Stimulated activated naive CD4-positive, alpha-beta T cell treated with Interleukin-2 at 50 U/mL for 16 hours (primary cell): ENCODE measurements around the gene DNAJB2.
A peak's percentile ranks its signal among the peaks of the same experiment; 100 is the strongest.
"Not testable (repeated sequence)": the region's sequence is repeated elsewhere in the genome, so short reads cannot be mapped to it uniquely, and the experiment has no call there.

Experiments
- DNase-seq: peaks from one replicate; lab custom pipeline; 2025; lab: John Stamatoyannopoulos, UW

Gene DNAJB2

GRCh38 chr2:219258942-219259341, 20.2 kb upstream of the DNAJB2 start:
- not testable (repeated sequence) for DNase-seq

- DNase-seq = no peak
Observed at GRCh38 chr2:219261024-219261855, 17.9 kb upstream of the DNAJB2 start.

GRCh38 chr2:219266232-219266631, 12.9 kb upstream of the DNAJB2 start:
- DNase-seq = no peak

- no peak for DNase-seq
Observed at GRCh38 chr2:219266886-219267285, 12.3 kb upstream of the DNAJB2 start.

- no peak for DNase-seq
Observed at GRCh38 chr2:219268294-219268693, 10.9 kb upstream of the DNAJB2 start.

- DNase-seq = no peak
Observed at GRCh38 chr2:219269362-219270054, 9.7 kb upstream of the DNAJB2 start.

- DNase-seq = no peak
Observed at GRCh38 chr2:219270055-219270372, 9.2 kb upstream of the DNAJB2 start.

GRCh38 chr2:219271021-219271420, 8.1 kb upstream of the DNAJB2 start:
- DNase-seq = no peak

- no peak for DNase-seq
Observed at GRCh38 chr2:219272356-219272755, 6.8 kb upstream of the DNAJB2 start.

- DNase-seq = no peak
Observed at GRCh38 chr2:219272995-219273394, 6.2 kb upstream of the DNAJB2 start.

GRCh38 chr2:219273937-219274336, 5.2 kb upstream of the DNAJB2 start:
- no peak for DNase-seq

GRCh38 chr2:219274361-219274921, 4.7 kb upstream of the DNAJB2 start:
- no peak for DNase-seq

- peak; percentile 63 for DNase-seq
Observed at GRCh38 chr2:219277703-219278654, 1.2 kb upstream of the DNAJB2 start.

- DNase-seq = no peak
Observed at GRCh38 chr2:219278655-219279150, 463 bp upstream of the DNAJB2 start.

- no peak for DNase-seq
Observed at GRCh38 chr2:219279916-219280516, 850 bp downstream of the DNAJB2 start.

- no peak for DNase-seq
Observed at GRCh38 chr2:219280651-219281050, 1.5 kb downstream of the DNAJB2 start.

GRCh38 chr2:219281588-219281987, 2.4 kb downstream of the DNAJB2 start:
- no peak for DNase-seq

GRCh38 chr2:219282375-219282774, 3.2 kb downstream of the DNAJB2 start:
- DNase-seq = no peak

GRCh38 chr2:219282943-219283581, 3.9 kb downstream of the DNAJB2 start:
- DNase-seq = no peak

- DNase-seq = no peak
Observed at GRCh38 chr2:219284501-219285372, 5.6 kb downstream of the DNAJB2 start.
